ENCODE measurements around the gene SRPK2. TPM values are rescaled to one million over a fixed set of nuclear protein-coding genes. Genes with fewer than 3 reads are reported as not detected.

Gene SRPK2
- total and polyA plus RNA-seq, 2 of the 8 experiments (the other 6 are each of a cell fraction or from before 2014, with no cell fraction given): 10.0 to 47.1 TPM

- no peak overlapping the region for H3K4me2 ChIP-seq (ENCODE audit: insufficient read depth in 1 of 2, low read depth in 2 of 2, low read length in 2 of 2)
- ChIA-PET POLR2A (ENCODE audit: partially characterized antibody) (interaction anchor here (0.6 kb wide), 1 partner anchor 143 kb away, joined by 4 read pairs; no protein-coding TSS in a partner anchor), CTCF (ENCODE audit: partially characterized antibody) (interaction anchor here (0.5 to 0.9 kb wide), 2 partner anchors 31 to 171 kb away, joined by 3 read pairs; no protein-coding TSS in a partner anchor)
- H2BK120ac ChIP-seq (replicated peaks; ENCODE audit: low read depth, low read length): no peak overlapping the region
- no peak overlapping the region for H2AK5ac ChIP-seq (ENCODE audit: low read depth, low read length)
- no peaks in the 10 kb centered on the region; the same call in 1 of the 2 replicates for H3K23me2 ChIP-seq (ENCODE audit: low read depth, low read length)
- no peak overlapping the region for H3K14ac ChIP-seq (ENCODE audit: insufficient read length)
- no peak overlapping the region for H3K56ac ChIP-seq (replicated peaks; ENCODE audit: insufficient read length, low read depth, low read length)
- H3K27ac ChIP-seq (ENCODE audit: low read depth, low read length): no peak overlapping the region
- no peaks in the 10 kb centered on the region for H3K79me1 ChIP-seq (ENCODE audit: low read depth, low read length)
- H3K4me1 ChIP-seq (replicated peaks in 1 of 4; ENCODE audit: control insufficient read depth in 3 of 4, insufficient read depth in 4 of 4, low read length in 3 of 4): peaks cover 0 to 3% (median 2%) of the 10 kb centered on the region in 4 experiments; a peak in 3 of 7 replicates
- no peak overlapping the region for H3K4ac ChIP-seq (replicated peaks; ENCODE audit: insufficient read length, low read depth, low read length)
- peaks cover 0 to 39% of the 10 kb centered on the region in 2 experiments; a peak in 2 of 4 replicates for H3K79me2 ChIP-seq (ENCODE audit: control insufficient read depth in 1 of 2, insufficient read depth in 2 of 2, low read length in 2 of 2)
- no peak overlapping the region for H2BK20ac ChIP-seq (ENCODE audit: low read length)
- no peak overlapping the region for H3K4me3 ChIP-seq (ENCODE audit: extremely low read depth in 1 of 4, insufficient read depth in 2 of 4, low read depth in 3 of 4, low read length in 4 of 4)
- WGBS, 2 experiments (ENCODE audit: extremely low coverage in 1 of 2, insufficient coverage in 1 of 2, insufficient read length in 1 of 2, insufficient replicate concordance in 2 of 2, low coverage in 1 of 2, low lambda C conversion rate in 2 of 2, missing lambda C conversion rate in 1 of 2): 87% methylated on average over 3 of the region's 3 CpGs; no CpG with 5 or more reads in 1 of the 2 experiments
- H3K9ac ChIP-seq (replicated peaks in 1 of 4; ENCODE audit: extremely low read depth in 1 of 4, low read depth in 3 of 4, low read length in 3 of 4): no peak overlapping the region
- H4K8ac ChIP-seq (ENCODE audit: extremely low read depth, insufficient read depth, low read length): no peak overlapping the region
- H2BK5ac ChIP-seq (ENCODE audit: low read depth, low read length): no peak overlapping the region
- H3K27me3 ChIP-seq (replicated peaks in 1 of 4; ENCODE audit: control insufficient read depth in 3 of 4, extremely low read depth in 1 of 4, insufficient read depth in 3 of 4, low read length in 3 of 4): no peaks in the 10 kb centered on the region
- no peak overlapping the region for H2AFZ ChIP-seq (ENCODE audit: low read length)
- no peaks in the 10 kb centered on the region for H3K9me3 ChIP-seq (ENCODE audit: insufficient read depth in 2 of 2, low read depth in 1 of 2, low read length in 1 of 2)
- no peak overlapping the region for H3K23ac ChIP-seq (ENCODE audit: insufficient read length)
- FAIRE-seq (no peak), DNase-seq (ENCODE audit: low read depth in 1 of 2, low spot score in 2 of 2) (no peak)
- H3K18ac ChIP-seq (ENCODE audit: extremely low read depth, low read length): no peak overlapping the region
- H3K36me3 ChIP-seq (ENCODE audit: control insufficient read depth in 2 of 4, insufficient read depth in 4 of 4, low read length in 3 of 4): no peaks in the 10 kb centered on the region
- H4K20me1 ChIP-seq (replicated peaks in 1 of 2; ENCODE audit: control insufficient read depth in 1 of 2, insufficient read depth in 2 of 2, low read length in 2 of 2): peaks cover 0 to 3% of the 10 kb centered on the region in 2 experiments
- no peak overlapping the region for H2BK12ac ChIP-seq (ENCODE audit: low read depth, low read length)
- TF ChIP-seq EGR1 (IDR thresholded peaks at IDR 0.05; ENCODE audit: borderline replicate concordance, low read depth, low read length): no peak
- no peak for TF ChIP-seq TBP (IDR thresholded peaks at IDR 0.05; ENCODE audit: low read depth, low read length)
- TF ChIP-seq CHD1 (IDR thresholded peaks at IDR 0.05; ENCODE audit: low read depth, low read length): no peak
- no peak for TF ChIP-seq EZH2 (IDR thresholded peaks at IDR 0.05; ENCODE audit: low read depth, low read length, severe bottlenecking)
- TF ChIP-seq GTF2F1 (IDR thresholded peaks at IDR 0.05; ENCODE audit: borderline replicate concordance, low read depth, low read length): no peak
- H4K5ac ChIP-seq (ENCODE audit: insufficient read length, low read depth, low read length): no peak overlapping the region
- no peak overlapping the region for H4K91ac ChIP-seq (replicated peaks; ENCODE audit: insufficient read length, low read length)
- no peak overlapping the region for H2BK15ac ChIP-seq (ENCODE audit: low read length)
These were observed 158.2 kb downstream of the SRPK2 start for GRCh38 chr7:105230486-105230885.
